SK-N-MC (cell line): ENCODE data around the gene AOPEP.

Source experiments
- EZH2 ChIP-seq: fragments of 200-600 bp; sonication (generic); IDR thresholded peaks from one replicate; pipeline ENCODE4 v1.6.1; 2017; ENCODE audit warnings: antibody characterized with exemption
- POLR2AphosphoS5 ChIP-seq: IDR thresholded peaks from 2 replicates; pipeline ENCODE4 v1.6.1; 2012; ENCODE audit warnings: mild to moderate bottlenecking, low read depth, low read length, borderline replicate concordance

DNA sequence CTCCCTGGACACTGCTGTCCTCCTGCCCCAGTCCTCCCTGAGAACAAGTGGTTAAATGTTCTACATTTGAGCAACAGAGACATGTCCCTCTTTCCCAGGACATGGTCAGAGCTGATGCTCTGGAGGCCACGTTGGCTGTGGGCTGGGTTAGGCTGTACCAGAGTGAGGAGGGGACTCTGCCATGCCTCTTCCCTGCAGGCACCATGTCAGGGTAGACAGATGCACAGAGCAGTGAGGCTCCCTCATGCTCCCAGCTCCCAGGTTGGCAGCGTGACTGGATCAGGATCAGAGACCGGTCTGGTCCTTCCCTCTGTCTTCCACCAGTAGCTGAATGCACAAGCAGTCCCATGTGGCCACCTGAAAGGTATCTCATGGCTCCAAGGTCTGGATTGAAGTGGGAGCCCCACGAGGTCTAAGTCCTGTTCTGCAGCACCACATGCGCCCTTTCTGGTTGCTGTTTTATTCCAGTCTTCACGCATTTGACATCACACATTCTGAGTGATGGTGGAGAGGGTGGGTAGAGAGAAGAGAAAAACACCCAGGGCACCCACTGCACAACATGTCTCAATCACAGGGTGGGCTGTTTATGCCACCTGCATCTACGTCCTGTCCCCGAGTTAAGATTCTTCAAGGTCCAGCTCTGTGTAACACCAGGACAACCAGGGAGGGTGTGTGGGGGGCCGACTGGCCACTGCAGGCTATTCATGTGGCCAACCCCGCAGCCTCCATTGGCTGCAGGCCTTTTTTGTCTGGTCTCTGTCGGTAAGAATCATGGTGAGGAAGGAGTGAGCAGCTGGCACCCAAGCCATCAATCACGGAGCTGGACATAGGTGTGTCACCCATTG lies 386.2 kb downstream of the AOPEP start:
- no peak for TF ChIP-seq POLR2AphosphoS5
- no peak for TF ChIP-seq EZH2
